ENCODE data around the gene MND1.

Gene MND1

DNA sequence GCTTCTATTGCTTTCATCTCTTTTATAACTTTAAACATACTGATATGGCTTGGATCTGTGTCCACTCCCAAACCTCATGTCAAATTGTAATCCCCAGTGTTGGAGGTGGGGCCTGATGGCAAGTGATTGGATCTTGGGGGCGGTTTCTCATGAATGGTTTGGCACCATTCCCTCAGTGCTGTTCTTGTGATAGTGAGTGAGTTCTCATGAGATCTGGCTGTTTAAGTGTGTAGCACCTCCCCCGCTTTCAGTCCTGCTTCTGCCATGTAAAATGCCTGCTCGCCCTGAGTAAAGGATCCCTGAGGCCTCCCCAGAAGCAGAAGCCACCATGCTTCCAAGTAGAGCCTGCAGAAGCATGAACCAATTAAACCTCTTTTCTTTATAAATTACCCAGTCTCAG is 17.7 kb downstream of the MND1 start:
- no peak for DNase-seq (ENCODE audit: low spot score)
- in situ Hi-C loops (cut with MboI; ENCODE audit: low pct_unique_long_range_greater_than_20kb, low sequenced_read_pairs, unreplicated experiment): no loop called here
- TF ChIP-seq, protein P1, sequence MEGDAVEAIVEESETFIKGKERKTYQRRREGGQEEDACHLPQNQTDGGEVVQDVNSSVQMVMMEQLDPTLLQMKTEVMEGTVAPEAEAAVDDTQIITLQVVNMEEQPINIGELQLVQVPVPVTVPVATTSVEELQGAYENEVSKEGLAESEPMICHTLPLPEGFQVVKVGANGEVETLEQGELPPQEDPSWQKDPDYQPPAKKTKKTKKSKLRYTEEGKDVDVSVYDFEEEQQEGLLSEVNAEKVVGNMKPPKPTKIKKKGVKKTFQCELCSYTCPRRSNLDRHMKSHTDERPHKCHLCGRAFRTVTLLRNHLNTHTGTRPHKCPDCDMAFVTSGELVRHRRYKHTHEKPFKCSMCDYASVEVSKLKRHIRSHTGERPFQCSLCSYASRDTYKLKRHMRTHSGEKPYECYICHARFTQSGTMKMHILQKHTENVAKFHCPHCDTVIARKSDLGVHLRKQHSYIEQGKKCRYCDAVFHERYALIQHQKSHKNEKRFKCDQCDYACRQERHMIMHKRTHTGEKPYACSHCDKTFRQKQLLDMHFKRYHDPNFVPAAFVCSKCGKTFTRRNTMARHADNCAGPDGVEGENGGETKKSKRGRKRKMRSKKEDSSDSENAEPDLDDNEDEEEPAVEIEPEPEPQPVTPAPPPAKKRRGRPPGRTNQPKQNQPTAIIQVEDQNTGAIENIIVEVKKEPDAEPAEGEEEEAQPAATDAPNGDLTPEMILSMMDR (IDR thresholded peaks at IDR 0.05; ENCODE audit: extremely low read depth, insufficient read depth, missing control alignments): no peak

DNA sequence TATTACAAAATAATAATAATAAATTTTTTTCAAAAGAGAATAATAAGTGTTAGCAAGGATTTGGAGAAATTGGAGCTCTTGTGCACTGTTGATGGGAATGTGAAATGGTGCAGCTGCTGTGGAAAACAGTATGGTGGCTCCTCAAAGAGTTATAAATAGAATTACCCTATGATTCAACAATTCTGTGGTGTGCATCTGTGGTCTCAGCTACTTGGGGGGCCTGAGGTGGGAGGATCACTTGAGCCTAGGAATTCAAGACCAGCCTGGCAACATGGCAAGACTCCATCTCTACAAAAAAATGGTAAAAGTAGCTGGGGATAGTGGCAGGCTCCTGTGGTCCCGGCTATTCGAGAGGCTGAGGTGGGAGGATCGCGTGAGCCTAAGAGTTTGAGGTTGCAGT is 19.6 kb downstream of the MND1 start:
- no peak for DNase-seq (ENCODE audit: low spot score)
- TF ChIP-seq, protein P1 (IDR thresholded peaks at IDR 0.05; ENCODE audit: extremely low read depth, insufficient read depth, missing control alignments): no peak
- in situ Hi-C loops (cut with MboI; ENCODE audit: low pct_unique_long_range_greater_than_20kb, low sequenced_read_pairs, unreplicated experiment): no loop called here

DNA sequence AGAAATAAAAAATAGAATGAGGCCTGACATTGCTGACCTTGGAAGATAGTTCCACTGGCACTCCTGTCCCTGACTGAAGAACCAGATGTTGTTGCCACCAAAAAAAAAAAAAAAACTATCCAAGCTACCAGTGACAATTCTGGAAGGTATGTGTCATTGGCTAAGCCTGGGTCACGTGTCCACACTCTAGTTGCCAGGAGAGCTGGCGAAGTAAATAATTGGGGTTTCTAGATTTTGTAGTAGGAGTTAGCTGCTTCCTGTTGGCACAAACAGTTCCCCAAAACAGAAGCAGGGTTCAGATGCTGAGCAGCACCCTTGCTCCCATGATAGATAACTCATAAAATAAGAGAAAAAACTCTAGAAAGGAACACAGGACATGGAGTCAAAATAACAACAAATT is 20.5 kb downstream of the MND1 start:
- TF ChIP-seq, protein P1 (IDR thresholded peaks at IDR 0.05; ENCODE audit: extremely low read depth, insufficient read depth, missing control alignments): no peak
- DNase-seq (ENCODE audit: low spot score): no peak
- in situ Hi-C loops (cut with MboI; ENCODE audit: low pct_unique_long_range_greater_than_20kb, low sequenced_read_pairs, unreplicated experiment): no loop called here

DNA sequence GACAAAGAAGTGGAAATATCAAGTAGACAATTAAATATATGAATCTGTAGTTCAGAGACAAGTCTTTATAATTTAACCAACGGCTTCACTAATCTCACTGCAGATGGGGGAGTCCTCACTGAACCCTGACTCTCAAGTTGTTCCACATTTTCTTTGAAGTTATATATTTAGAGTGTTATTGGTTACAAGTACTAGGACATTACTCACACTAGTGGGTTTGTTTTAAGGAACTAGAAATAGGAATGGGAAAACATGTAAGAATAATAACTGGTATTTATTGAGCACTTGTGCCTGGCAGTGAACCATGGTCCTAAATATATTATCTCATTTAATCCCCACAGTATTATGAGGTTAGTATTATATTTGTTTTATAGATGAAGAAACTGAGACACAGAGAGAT is 22.0 kb downstream of the MND1 start:
- in situ Hi-C loops (cut with MboI; ENCODE audit: low pct_unique_long_range_greater_than_20kb, low sequenced_read_pairs, unreplicated experiment): no loop called here
- DNase-seq (ENCODE audit: low spot score): no peak
- TF ChIP-seq, protein P1 (IDR thresholded peaks at IDR 0.05; ENCODE audit: extremely low read depth, insufficient read depth, missing control alignments): no peak

DNA sequence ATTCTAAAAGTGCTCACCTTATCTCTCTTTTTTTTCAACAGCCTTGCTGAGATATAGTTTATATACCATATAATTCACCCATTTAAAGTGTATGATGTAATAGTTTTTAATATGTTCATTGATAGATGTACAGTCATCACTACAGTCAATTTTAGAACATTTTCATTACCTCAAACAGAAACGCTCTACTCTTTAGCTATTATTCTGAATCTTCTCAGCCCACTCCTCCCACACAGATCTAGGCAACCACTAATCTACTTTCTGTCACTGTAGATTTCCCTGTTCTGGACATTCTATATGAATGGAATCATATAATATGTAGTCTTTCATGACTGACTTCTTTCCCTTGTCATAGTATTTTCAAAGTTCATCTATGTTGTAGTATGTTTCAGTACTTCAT is 22.6 kb downstream of the MND1 start:
- in situ Hi-C loops (cut with MboI; ENCODE audit: low pct_unique_long_range_greater_than_20kb, low sequenced_read_pairs, unreplicated experiment): no loop called here
- DNase-seq (ENCODE audit: low spot score): no peak
- TF ChIP-seq, protein P1 (IDR thresholded peaks at IDR 0.05; ENCODE audit: extremely low read depth, insufficient read depth, missing control alignments): no peak

DNA sequence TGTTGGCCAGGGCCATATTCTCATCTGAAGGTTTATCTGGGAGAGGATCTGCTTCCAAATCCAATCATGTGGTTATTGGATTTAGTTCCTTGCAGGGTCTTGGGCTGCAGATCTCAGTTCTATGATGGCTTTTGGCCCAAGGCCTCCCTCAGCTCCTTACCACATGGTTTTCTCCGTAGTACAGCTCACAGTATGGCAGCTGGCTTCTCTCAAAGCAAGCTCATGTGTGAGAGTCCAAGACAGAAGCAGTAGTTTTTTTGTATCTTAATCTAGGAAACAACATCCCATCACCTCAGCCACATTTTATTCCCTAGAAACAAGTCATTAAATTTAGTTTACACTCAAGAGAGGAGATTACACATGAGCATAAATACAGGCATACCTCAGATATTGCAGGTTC is 24.5 kb downstream of the MND1 start:
- in situ Hi-C loops (cut with MboI; ENCODE audit: low pct_unique_long_range_greater_than_20kb, low sequenced_read_pairs, unreplicated experiment): no loop called here
- DNase-seq (ENCODE audit: low spot score): no peak
- TF ChIP-seq, protein P1 (IDR thresholded peaks at IDR 0.05; ENCODE audit: extremely low read depth, insufficient read depth, missing control alignments): no peak

DNA sequence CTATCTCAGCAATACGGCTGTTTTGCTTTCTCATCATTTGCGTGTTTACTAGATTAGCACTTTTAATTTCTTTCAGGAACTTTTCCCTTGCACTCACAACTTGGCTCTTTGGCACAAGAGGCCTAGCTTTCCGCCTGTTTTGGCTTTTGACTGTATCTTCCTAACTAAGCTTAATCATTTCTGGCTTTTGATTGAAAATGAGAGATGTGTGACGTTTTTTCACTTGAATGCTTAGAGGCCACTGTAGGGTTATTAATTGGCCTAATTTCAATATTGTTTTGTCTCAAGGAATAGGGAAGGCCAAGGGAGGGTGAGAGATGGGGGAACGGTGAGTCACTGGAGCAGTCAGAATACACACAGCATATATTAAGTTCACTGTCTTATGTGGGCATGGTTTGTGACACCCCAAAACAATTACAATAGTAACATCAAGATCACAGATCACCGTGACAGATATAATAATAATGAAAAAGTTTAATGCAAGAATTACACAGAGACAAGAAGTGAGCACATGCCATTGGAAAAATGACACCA is 27.3 kb downstream of the MND1 start:
- in situ Hi-C loops (cut with MboI; ENCODE audit: low pct_unique_long_range_greater_than_20kb, low sequenced_read_pairs, unreplicated experiment): no loop called here
- TF ChIP-seq, protein P1 (IDR thresholded peaks at IDR 0.05; ENCODE audit: extremely low read depth, insufficient read depth, missing control alignments): no peak
- no peak for DNase-seq (ENCODE audit: low spot score)

Measured in GM13977 (cell line).